Activated CD8-positive, alpha-beta T cell treated with anti-CD3 and anti-CD28 coated beads for 36 hours (primary cell): ENCODE measurements around the gene RHEX. TPM values are rescaled to one million over a fixed set of nuclear protein-coding genes. Genes with fewer than 3 reads are reported as not detected.

Source experiments
- ATAC-seq: fragments of 200-7000 bp; cut with Tn5 transposase; one replicate; pipeline ENCODE4 v1.10.0; 2021; ENCODE audit warnings: mild to moderate bottlenecking, moderate library complexity
- CTCF ChIA-PET: fragments of 350-600 bp; sonication (Branson Sonifier 250); formaldehyde crosslinking; loops from one replicate; lab custom pipeline; 2021; ENCODE audit warnings: antibody characterized with exemption; lab: Charles Lee
- POLR2A ChIA-PET: fragments of 350-600 bp; sonication (Branson Sonifier 250); formaldehyde crosslinking; loops from one replicate; lab custom pipeline; 2021; ENCODE audit warnings: antibody characterized with exemption; lab: Charles Lee
- DNase-seq: peaks from one replicate; pipeline ENCODE4 v3.0.0-alpha.2; 2020
- H3K27ac Mint-ChIP-seq: one replicate; pipeline ENCODE4 v1.8.0; 2021; ENCODE audit warnings: mild to moderate bottlenecking, mixed read lengths
- H3K27me3 Mint-ChIP-seq: one replicate; pipeline ENCODE4 v1.8.0; 2021; ENCODE audit warnings: mixed read lengths
- H3K36me3 Mint-ChIP-seq: one replicate; pipeline ENCODE4 v1.8.0; 2021; ENCODE audit warnings: low read depth, mixed read lengths
- H3K4me1 Mint-ChIP-seq: one replicate; pipeline ENCODE4 v1.8.0; 2021; ENCODE audit warnings: low read depth, mixed read lengths
- H3K4me3 Mint-ChIP-seq: one replicate; pipeline ENCODE4 v1.8.0; 2021; ENCODE audit warnings: mild to moderate bottlenecking, moderate library complexity, mixed read lengths
- H3K9me3 Mint-ChIP-seq: one replicate; pipeline ENCODE4 v1.8.0; 2021; ENCODE audit warnings: mixed read lengths
- CTCF ChIP-seq: fragments of 200-600 bp; IDR thresholded peaks from one replicate; pipeline ENCODE4 v1.8.0; 2022; ENCODE audit warnings: antibody characterized with exemption, mild to moderate bottlenecking
- intact Hi-C: fragments of 100-400 bp; cut with micrococcal nuclease; formaldehyde crosslinking; loops from one replicate; pipeline ENCODE4 v1.10.0; 2022
- total RNA-seq, 2 experiments: library from RNA; stranded (reverse); gene quantifications; one replicate each; pipeline ENCODE4 v1.2.3, GENCODE V29; 2021

RHEX gene
- total RNA-seq, 2 experiments from 2014 or later, result not detected

- POLR2A ChIA-PET, result interaction anchor here (0.6 kb wide), 1 partner anchor 404 kb away, joined by 3 read pairs; no protein-coding TSS in a partner anchor
- CTCF ChIA-PET, result interaction anchor here (0.9 to 1.3 kb wide), 2 partner anchors 17 to 93 kb away, joined by 3 to 5 read pairs; no protein-coding TSS in a partner anchor
Observed at GRCh38 chr1:206013026-206013795, 39.8 kb upstream of the RHEX start.

GRCh38 chr1:206014601-206015000, 38.4 kb upstream of the RHEX start:
- Mint-ChIP-seq H3K9me3 (no peaks in the 10 kb centered on the region), H3K4me1 (peaks cover 30% of the 10 kb centered on the region), H3K27me3 (no peaks in the 10 kb centered on the region), H3K27ac (no peak overlapping the region), H3K4me3 (no peak overlapping the region), H3K36me3 (no peaks in the 10 kb centered on the region)
- ATAC-seq (no peak), DNase-seq (no peak)
- no peak for TF ChIP-seq CTCF
- POLR2A ChIA-PET, result no interaction called here
- intact Hi-C loops, result no loop called here
- CTCF ChIA-PET, result interaction anchor here (1.8 kb wide), 1 partner anchor 16 kb away, joined by 9 read pairs; no protein-coding TSS in a partner anchor

More at GRCh38 chr1:206013026-206013795, 39.8 kb upstream of the RHEX start:
- DNase-seq (no peak), ATAC-seq (no peak)
- intact Hi-C loops, result no loop called here
- H3K9me3 Mint-ChIP-seq, result no peaks in the 10 kb centered on the region
- no peaks in the 10 kb centered on the region for H3K36me3 Mint-ChIP-seq
- H3K4me3 Mint-ChIP-seq, result no peak overlapping the region
- peaks cover 30% of the 10 kb centered on the region for H3K4me1 Mint-ChIP-seq
- TF ChIP-seq CTCF, result no peak
- no peak overlapping the region for H3K27ac Mint-ChIP-seq
- H3K27me3 Mint-ChIP-seq, result no peaks in the 10 kb centered on the region

- no peak overlapping the region for H3K4me3 Mint-ChIP-seq
- no peaks in the 10 kb centered on the region for H3K27me3 Mint-ChIP-seq
- no peaks in the 10 kb centered on the region for H3K9me3 Mint-ChIP-seq
- no peak for TF ChIP-seq CTCF
- DNase-seq, result no peak
- intact Hi-C loops, result no loop called here
- no peak overlapping the region for H3K27ac Mint-ChIP-seq
- H3K4me1 Mint-ChIP-seq, result peaks cover 30% of the 10 kb centered on the region
- ATAC-seq, result no peak
- POLR2A ChIA-PET, result no interaction called here
- CTCF ChIA-PET, result interaction anchor here (1.8 to 2.6 kb wide), 2 partner anchors 16 to 91 kb away, joined by 7 to 9 read pairs; no protein-coding TSS in a partner anchor
- no peaks in the 10 kb centered on the region for H3K36me3 Mint-ChIP-seq
Observed at GRCh38 chr1:206015071-206015470, 37.9 kb upstream of the RHEX start.

GRCh38 chr1:206020393-206021007, 32.5 kb upstream of the RHEX start:
- ATAC-seq, result no peak
- no peak overlapping the region for H3K4me3 Mint-ChIP-seq
- no peak for TF ChIP-seq CTCF
- CTCF ChIA-PET, result interaction anchor here (0.8 kb wide), 1 partner anchor 10 kb away, joined by 3 read pairs; no protein-coding TSS in a partner anchor
- POLR2A ChIA-PET, result no interaction called here
- no peak for DNase-seq
- intact Hi-C loops, result no loop called here
- H3K36me3 Mint-ChIP-seq, result no peaks in the 10 kb centered on the region
- no peaks in the 10 kb centered on the region for H3K9me3 Mint-ChIP-seq
- H3K4me1 Mint-ChIP-seq, result peaks cover 5% of the 10 kb centered on the region
- H3K27me3 Mint-ChIP-seq, result peaks cover 12% of the 10 kb centered on the region
- no peak overlapping the region for H3K27ac Mint-ChIP-seq
